Liver (tissue), 9 donors: ENCODE measurements around the gene MAPT. TPM values are rescaled to one million over a fixed set of nuclear protein-coding genes. Genes with fewer than 3 reads are reported as not detected.

Experiments used
- DNase-seq: peaks from one replicate; pipeline ENCODE4 v3.0.0-alpha.2; 2017; ENCODE audit warnings: low spot score
- H3K27ac ChIP-seq, 2 donors: one replicate each; pipeline ENCODE4 v1.7.0; 2013; ENCODE audit warnings: inconsistent platforms in 2 of 2, low read length in 2 of 2, control low read depth in 1 of 2, low read depth in 1 of 2, mild to moderate bottlenecking in 1 of 2
- H3K27me3 ChIP-seq, 4 donors: one replicate each; pipeline versions ENCODE4 v1.6.1 to v1.7.0; 2013; ENCODE audit warnings: low read length in 3 of 4, inconsistent platforms in 1 of 4, mild to moderate bottlenecking in 1 of 4, moderate library complexity in 1 of 4; ENCODE audit not compliant: control insufficient read depth in 4 of 4, insufficient read depth in 4 of 4
- H3K36me3 ChIP-seq, 4 donors: one replicate each; pipeline versions ENCODE4 v1.6.1 to v1.7.0; 2013; ENCODE audit warnings: low read length in 3 of 4, mild to moderate bottlenecking in 3 of 4, low read depth in 1 of 4, moderate library complexity in 1 of 4; ENCODE audit not compliant: control insufficient read depth in 4 of 4, insufficient read depth in 3 of 4
- H3K4me1 ChIP-seq, 4 donors: one replicate each; pipeline versions ENCODE4 v1.6.1 to v1.7.0; 2013; ENCODE audit warnings: low read length in 3 of 4, mild to moderate bottlenecking in 3 of 4, moderate library complexity in 1 of 4; ENCODE audit not compliant: control insufficient read depth in 4 of 4, insufficient read depth in 4 of 4
- H3K4me3 ChIP-seq, 3 donors: one replicate each; pipeline versions ENCODE4 v1.6.1 to v1.7.0; 2013; ENCODE audit warnings: low read length in 3 of 3, control low read depth in 1 of 3, low read depth in 1 of 3, mild to moderate bottlenecking in 1 of 3
- H3K9ac ChIP-seq, 2 donors: one replicate each; pipeline ENCODE4 v1.7.0; 2013; ENCODE audit warnings: low read length in 2 of 2, mild to moderate bottlenecking in 2 of 2, moderate library complexity in 2 of 2, control low read depth in 1 of 2, low read depth in 1 of 2
- H3K9me3 ChIP-seq, 4 donors: one replicate each; pipeline versions ENCODE4 v1.6.1 to v1.7.0; 2013; ENCODE audit warnings: low read length in 3 of 4; ENCODE audit not compliant: control insufficient read depth in 4 of 4
- ATF3 ChIP-seq: IDR thresholded peaks from 2 replicates; pipeline ENCODE4 v1.6.1; 2016; ENCODE audit warnings: antibody characterized with exemption
- CTCF ChIP-seq: fragments of 150-350 bp; IDR thresholded peaks from 2 replicates; pipeline ENCODE4 v1.5.1; 2017; ENCODE audit warnings: improper control_type of control experiment, low read depth, low read length; ENCODE audit not compliant: missing input control
- EGR1 ChIP-seq, 2 donors: IDR thresholded peaks; 2 replicates each; pipeline ENCODE4 v1.6.1; 2016 to 2018; ENCODE audit warnings: antibody characterized with exemption in 2 of 2, low read depth in 2 of 2
- FOXA1 ChIP-seq: IDR thresholded peaks from 2 replicates; pipeline ENCODE4 v1.6.1; 2016; ENCODE audit warnings: antibody characterized with exemption
- FOXA2 ChIP-seq: IDR thresholded peaks from 2 replicates; pipeline ENCODE4 v1.6.1; 2016; ENCODE audit warnings: antibody characterized with exemption
- HNF4A ChIP-seq, 2 donors: conservative IDR thresholded peaks; 2 replicates each; pipeline ENCODE4 v1.6.1; 2016; ENCODE audit warnings: antibody characterized with exemption in 2 of 2, mild to moderate bottlenecking in 2 of 2
- HNF4G ChIP-seq: IDR thresholded peaks from 2 replicates; pipeline ENCODE4 v1.6.1; 2016; ENCODE audit warnings: antibody characterized with exemption
- JUND ChIP-seq, 2 donors: IDR thresholded peaks; 2 replicates each; pipeline ENCODE4 v1.6.1; 2016; ENCODE audit warnings: antibody characterized with exemption in 2 of 2
- MAX ChIP-seq: IDR thresholded peaks from 2 replicates; pipeline ENCODE4 v1.6.1; 2016; ENCODE audit warnings: antibody characterized with exemption
- NR2F2 ChIP-seq: IDR thresholded peaks from 2 replicates; pipeline ENCODE4 v1.6.1; 2016; ENCODE audit warnings: antibody characterized with exemption
- RAD21 ChIP-seq, 2 donors: IDR thresholded peaks; 2 replicates each; pipeline ENCODE4 v1.6.1; 2016; ENCODE audit warnings: antibody characterized with exemption in 2 of 2, mild to moderate bottlenecking in 2 of 2
- RXRA ChIP-seq, 2 donors: IDR thresholded peaks; 2 replicates each; pipeline ENCODE4 v1.6.1; 2017 to 2018; ENCODE audit warnings: antibody characterized with exemption in 2 of 2, mild to moderate bottlenecking in 1 of 2
- SP1 ChIP-seq: IDR thresholded peaks from 2 replicates; pipeline ENCODE4 v1.6.1; 2018; ENCODE audit warnings: antibody characterized with exemption, mild to moderate bottlenecking
- YY1 ChIP-seq: IDR thresholded peaks from 2 replicates; pipeline ENCODE4 v1.6.1; 2016; ENCODE audit warnings: antibody characterized with exemption, mild to moderate bottlenecking
- ZBTB33 ChIP-seq: IDR thresholded peaks from 2 replicates; pipeline ENCODE4 v1.6.1; 2016; ENCODE audit warnings: antibody characterized with exemption
- WGBS: extraction: QIAGEN DNeasy Blood & Tissue Kit; methylation state at CpG from one replicate; pipeline ENCODE4 v1.1.7; 2013; 5-methylcytosine and 5-hydroxymethylcytosine counted together
- polyA plus RNA-seq, 2 donors: library from polyadenylated mRNA; stranded (reverse) in 1 of 2; unstranded in 1 of 2; fragments of 200-250 nt in 1 of 2; fragments of >200 nt in 1 of 2; fragmentation: Nextera tagmentation in 1 of 2; extraction: Ambion mirVana in 1 of 2; gene quantifications; one replicate each; pipeline versions ENCODE4 v1.2.1 to v1.2.3, GENCODE V29; 2013 to 2015
- total RNA-seq, 2 donors: library from RNA; depleted of rRNA; stranded (reverse); fragments of >200 nt; gene quantifications; one replicate each; pipeline ENCODE4 v1.2.3, GENCODE V29; 2014
- TF ChIP-seq, protein P1 (sequence below): IDR thresholded peaks from 2 replicates; pipeline ENCODE4 v1.6.1; 2016; ENCODE audit warnings: antibody characterized with exemption, mild to moderate bottlenecking
- donor health status: healthy.
- donor health status: healthy.
- donor health status: healthy.
- donor health status: healthy.
- donor health status: healthy.

The MAPT gene
- total and polyA plus RNA-seq, 4 donors = 0.05 to 0.67 (median 0.27) TPM

GRCh38 chr17:46038937-46039336 lies 144.6 kb downstream of the MAPT start:
- Histone ChIP-seq H3K4me1 (peaks cover 0 to 3% (median 0%) of the 10 kb centered on the region in 4 donors), H3K27ac (no peak overlapping the region), H3K27me3 (no peaks in the 10 kb centered on the region), H3K9ac (no peak overlapping the region), H3K9me3 (no peaks in the 10 kb centered on the region), H3K4me3 (no peak overlapping the region), H3K36me3 (peaks cover 6 to 75% (median 52%) of the 10 kb centered on the region in 4 donors)
- no peak for DNase-seq
- TF ChIP-seq JUND (IDR thresholded peaks at IDR 0.05) (no peak), RAD21 (IDR thresholded peaks at IDR 0.05) (no peak), YY1 (no peak), EGR1 (IDR thresholded peaks at IDR 0.05; ENCODE audit: low read depth in 2 of 2) (no peak), ZBTB33 (no peak), NR2F2 (no peak), CTCF (no peak), HNF4A (conservative IDR thresholded peaks at IDR 0.05) (no peak), SP1 (no peak), ATF3 (no peak), FOXA1 (no peak), RXRA (IDR thresholded peaks at IDR 0.05) (no peak), MAX (no peak)
- 94% methylated on average over 12 of the region's 12 CpGs for WGBS

DNA sequence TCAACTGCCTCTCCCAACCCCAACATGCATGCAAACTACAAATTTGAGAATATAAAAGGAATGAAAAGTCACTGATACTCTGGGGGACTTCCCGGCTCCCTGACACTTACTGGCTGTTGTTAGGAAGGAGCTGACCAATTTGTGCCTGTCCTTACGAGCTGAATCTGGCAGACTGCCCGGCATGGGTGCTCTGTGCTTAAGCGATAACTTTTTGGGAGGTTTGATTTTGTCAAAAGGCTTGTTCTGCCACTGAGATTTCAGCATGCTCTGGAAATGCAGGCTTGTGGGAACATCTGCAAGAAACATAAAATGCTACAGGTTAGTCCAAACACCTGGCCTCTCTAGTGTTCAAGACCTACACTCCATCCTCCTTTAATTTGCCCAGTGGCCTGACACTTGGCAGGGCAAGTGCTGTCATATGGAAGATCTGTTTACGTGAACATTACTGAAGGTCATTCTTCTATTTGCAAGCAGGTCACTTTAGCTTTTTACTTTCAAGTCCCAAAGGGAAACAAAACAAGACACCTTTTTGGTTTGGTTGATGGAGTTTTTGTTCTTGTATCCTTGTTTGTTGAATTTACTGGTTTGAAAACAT lies 145.3 kb downstream of the MAPT start:
- peaks cover 0 to 7% (median 2%) of the 10 kb centered on the region in 4 donors for H3K4me1 ChIP-seq
- TF ChIP-seq, protein P1, sequence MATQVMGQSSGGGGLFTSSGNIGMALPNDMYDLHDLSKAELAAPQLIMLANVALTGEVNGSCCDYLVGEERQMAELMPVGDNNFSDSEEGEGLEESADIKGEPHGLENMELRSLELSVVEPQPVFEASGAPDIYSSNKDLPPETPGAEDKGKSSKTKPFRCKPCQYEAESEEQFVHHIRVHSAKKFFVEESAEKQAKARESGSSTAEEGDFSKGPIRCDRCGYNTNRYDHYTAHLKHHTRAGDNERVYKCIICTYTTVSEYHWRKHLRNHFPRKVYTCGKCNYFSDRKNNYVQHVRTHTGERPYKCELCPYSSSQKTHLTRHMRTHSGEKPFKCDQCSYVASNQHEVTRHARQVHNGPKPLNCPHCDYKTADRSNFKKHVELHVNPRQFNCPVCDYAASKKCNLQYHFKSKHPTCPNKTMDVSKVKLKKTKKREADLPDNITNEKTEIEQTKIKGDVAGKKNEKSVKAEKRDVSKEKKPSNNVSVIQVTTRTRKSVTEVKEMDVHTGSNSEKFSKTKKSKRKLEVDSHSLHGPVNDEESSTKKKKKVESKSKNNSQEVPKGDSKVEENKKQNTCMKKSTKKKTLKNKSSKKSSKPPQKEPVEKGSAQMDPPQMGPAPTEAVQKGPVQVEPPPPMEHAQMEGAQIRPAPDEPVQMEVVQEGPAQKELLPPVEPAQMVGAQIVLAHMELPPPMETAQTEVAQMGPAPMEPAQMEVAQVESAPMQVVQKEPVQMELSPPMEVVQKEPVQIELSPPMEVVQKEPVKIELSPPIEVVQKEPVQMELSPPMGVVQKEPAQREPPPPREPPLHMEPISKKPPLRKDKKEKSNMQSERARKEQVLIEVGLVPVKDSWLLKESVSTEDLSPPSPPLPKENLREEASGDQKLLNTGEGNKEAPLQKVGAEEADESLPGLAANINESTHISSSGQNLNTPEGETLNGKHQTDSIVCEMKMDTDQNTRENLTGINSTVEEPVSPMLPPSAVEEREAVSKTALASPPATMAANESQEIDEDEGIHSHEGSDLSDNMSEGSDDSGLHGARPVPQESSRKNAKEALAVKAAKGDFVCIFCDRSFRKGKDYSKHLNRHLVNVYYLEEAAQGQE = no peak
- no peak for TF ChIP-seq FOXA2
- TF ChIP-seq HNF4G = no peak
- TF ChIP-seq HNF4A (conservative IDR thresholded peaks at IDR 0.05) = no peak
- no peak for TF ChIP-seq CTCF
- TF ChIP-seq RXRA (IDR thresholded peaks at IDR 0.05) = peak in 1 of 2 donors; percentile 15
- TF ChIP-seq JUND (IDR thresholded peaks at IDR 0.05) = no peak
- peaks cover 6 to 67% (median 47%) of the 10 kb centered on the region in 4 donors for H3K36me3 ChIP-seq
- no peak overlapping the region for H3K4me3 ChIP-seq
- no peak for DNase-seq
- 75% methylated on average over 5 of the region's 5 CpGs for WGBS
- no peak overlapping the region for H3K9ac ChIP-seq
- H3K27me3 ChIP-seq = no peaks in the 10 kb centered on the region
- H3K9me3 ChIP-seq = no peaks in the 10 kb centered on the region
- H3K27ac ChIP-seq = no peak overlapping the region
